NCI-H2227 (cell line): ENCODE data around the gene SMARCC1.

ENCODE experiments used
- DNase-seq: peaks from one replicate; lab custom pipeline; 2025; ENCODE audit not compliant: unreplicated experiment; lab: John Stamatoyannopoulos, UW

The SMARCC1 gene

GRCh38 chr3:47705391-47705790, 76.3 kb downstream of the SMARCC1 start:
- DNase-seq = no peak

- DNase-seq = no peak
Observed at GRCh38 chr3:47704237-47704612, 77.5 kb downstream of the SMARCC1 start.

GRCh38 chr3:47701388-47701787, 80.3 kb downstream of the SMARCC1 start:
- DNase-seq = no peak

GRCh38 chr3:47692158-47692557, 89.5 kb downstream of the SMARCC1 start:
- DNase-seq = no peak

GRCh38 chr3:47688488-47688887, 93.2 kb downstream of the SMARCC1 start:
- no peak for DNase-seq

GRCh38 chr3:47685037-47685436, 96.7 kb downstream of the SMARCC1 start:
- no peak for DNase-seq

GRCh38 chr3:47681016-47681415, 100.7 kb downstream of the SMARCC1 start:
- no peak for DNase-seq

- no peak for DNase-seq
Observed at GRCh38 chr3:47678446-47679338, 103.0 kb downstream of the SMARCC1 start.

- DNase-seq = no peak
Observed at GRCh38 chr3:47669026-47669749, 112.5 kb downstream of the SMARCC1 start.

GRCh38 chr3:47666118-47666517, 115.6 kb downstream of the SMARCC1 start:
- DNase-seq = no peak

GRCh38 chr3:47664519-47664918, 117.2 kb downstream of the SMARCC1 start:
- DNase-seq = no peak

GRCh38 chr3:47663630-47664240, 118.0 kb downstream of the SMARCC1 start:
- no peak for DNase-seq

- no peak for DNase-seq
Observed at GRCh38 chr3:47661121-47661752, 120.5 kb downstream of the SMARCC1 start.

GRCh38 chr3:47658444-47658843, 123.2 kb downstream of the SMARCC1 start:
- DNase-seq = no peak

GRCh38 chr3:47652142-47652541, 129.6 kb downstream of the SMARCC1 start:
- no peak for DNase-seq

- no peak for DNase-seq
Observed at GRCh38 chr3:47650294-47650693, 131.4 kb downstream of the SMARCC1 start.

GRCh38 chr3:47647550-47647949, 134.1 kb downstream of the SMARCC1 start:
- no peak for DNase-seq

GRCh38 chr3:47646362-47646761, 135.3 kb downstream of the SMARCC1 start:
- DNase-seq = peak; percentile 26

- no peak for DNase-seq
Observed at GRCh38 chr3:47645551-47645950, 136.1 kb downstream of the SMARCC1 start.

- DNase-seq = no peak
Observed at GRCh38 chr3:47643092-47643491, 138.6 kb downstream of the SMARCC1 start.

- DNase-seq = no peak
Observed at GRCh38 chr3:47641739-47642138, 140.0 kb downstream of the SMARCC1 start.
